ENCODE data around the gene PAX8.

Gene PAX8

DNA sequence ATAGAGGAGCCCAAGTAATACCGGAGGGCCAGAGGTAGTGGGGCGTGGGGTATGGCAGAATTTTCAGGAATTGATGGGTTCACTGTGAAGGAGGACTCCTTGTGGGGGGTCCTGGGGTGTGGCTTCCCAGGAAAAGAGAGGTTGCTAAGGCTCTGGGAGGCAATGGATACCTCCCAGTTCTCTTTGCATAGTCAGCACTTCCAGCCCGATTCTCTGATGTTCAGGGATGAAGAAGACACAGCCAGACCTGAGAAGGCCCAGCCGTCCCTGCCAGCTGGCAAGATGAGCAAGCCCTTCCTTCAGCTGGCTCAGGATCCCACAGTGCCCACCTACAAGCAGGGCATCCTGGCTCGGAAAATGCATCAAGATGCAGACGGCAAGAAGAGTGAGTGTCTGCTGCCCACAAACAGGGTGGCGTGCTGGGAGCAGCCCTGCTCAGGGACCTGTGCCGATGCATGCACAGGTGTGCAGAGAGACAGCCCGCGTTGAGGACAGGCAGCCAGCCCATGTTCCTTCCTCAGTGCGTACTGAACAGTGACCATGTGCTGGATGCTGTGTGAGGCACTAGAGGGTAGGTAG lies 82.7 kb downstream of the PAX8 start:
- Histone ChIP-seq H3K27me3 (ENCODE audit: insufficient read depth, poor library complexity, severe bottlenecking) (no peaks in the 10 kb centered on the region), H3K27ac (replicated peaks) (no peak overlapping the region), H3K4me3 (replicated peaks; ENCODE audit: insufficient read depth, low read length) (no peak overlapping the region)
- DNase-seq (ENCODE audit: low read depth in 1 of 2, low spot score in 1 of 2) = no peak
- TF ChIP-seq, protein P1, sequence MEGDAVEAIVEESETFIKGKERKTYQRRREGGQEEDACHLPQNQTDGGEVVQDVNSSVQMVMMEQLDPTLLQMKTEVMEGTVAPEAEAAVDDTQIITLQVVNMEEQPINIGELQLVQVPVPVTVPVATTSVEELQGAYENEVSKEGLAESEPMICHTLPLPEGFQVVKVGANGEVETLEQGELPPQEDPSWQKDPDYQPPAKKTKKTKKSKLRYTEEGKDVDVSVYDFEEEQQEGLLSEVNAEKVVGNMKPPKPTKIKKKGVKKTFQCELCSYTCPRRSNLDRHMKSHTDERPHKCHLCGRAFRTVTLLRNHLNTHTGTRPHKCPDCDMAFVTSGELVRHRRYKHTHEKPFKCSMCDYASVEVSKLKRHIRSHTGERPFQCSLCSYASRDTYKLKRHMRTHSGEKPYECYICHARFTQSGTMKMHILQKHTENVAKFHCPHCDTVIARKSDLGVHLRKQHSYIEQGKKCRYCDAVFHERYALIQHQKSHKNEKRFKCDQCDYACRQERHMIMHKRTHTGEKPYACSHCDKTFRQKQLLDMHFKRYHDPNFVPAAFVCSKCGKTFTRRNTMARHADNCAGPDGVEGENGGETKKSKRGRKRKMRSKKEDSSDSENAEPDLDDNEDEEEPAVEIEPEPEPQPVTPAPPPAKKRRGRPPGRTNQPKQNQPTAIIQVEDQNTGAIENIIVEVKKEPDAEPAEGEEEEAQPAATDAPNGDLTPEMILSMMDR (IDR thresholded peaks at IDR 0.05; ENCODE audit: insufficient read depth, low read length) = no peak
- TF ChIP-seq SPI1 (IDR thresholded peaks at IDR 0.05; ENCODE audit: borderline replicate concordance, low read depth) (no peak), POLR2AphosphoS5 (IDR thresholded peaks at IDR 0.05; ENCODE audit: low read depth) (no peak)
- TF ChIP-seq, protein P2, sequence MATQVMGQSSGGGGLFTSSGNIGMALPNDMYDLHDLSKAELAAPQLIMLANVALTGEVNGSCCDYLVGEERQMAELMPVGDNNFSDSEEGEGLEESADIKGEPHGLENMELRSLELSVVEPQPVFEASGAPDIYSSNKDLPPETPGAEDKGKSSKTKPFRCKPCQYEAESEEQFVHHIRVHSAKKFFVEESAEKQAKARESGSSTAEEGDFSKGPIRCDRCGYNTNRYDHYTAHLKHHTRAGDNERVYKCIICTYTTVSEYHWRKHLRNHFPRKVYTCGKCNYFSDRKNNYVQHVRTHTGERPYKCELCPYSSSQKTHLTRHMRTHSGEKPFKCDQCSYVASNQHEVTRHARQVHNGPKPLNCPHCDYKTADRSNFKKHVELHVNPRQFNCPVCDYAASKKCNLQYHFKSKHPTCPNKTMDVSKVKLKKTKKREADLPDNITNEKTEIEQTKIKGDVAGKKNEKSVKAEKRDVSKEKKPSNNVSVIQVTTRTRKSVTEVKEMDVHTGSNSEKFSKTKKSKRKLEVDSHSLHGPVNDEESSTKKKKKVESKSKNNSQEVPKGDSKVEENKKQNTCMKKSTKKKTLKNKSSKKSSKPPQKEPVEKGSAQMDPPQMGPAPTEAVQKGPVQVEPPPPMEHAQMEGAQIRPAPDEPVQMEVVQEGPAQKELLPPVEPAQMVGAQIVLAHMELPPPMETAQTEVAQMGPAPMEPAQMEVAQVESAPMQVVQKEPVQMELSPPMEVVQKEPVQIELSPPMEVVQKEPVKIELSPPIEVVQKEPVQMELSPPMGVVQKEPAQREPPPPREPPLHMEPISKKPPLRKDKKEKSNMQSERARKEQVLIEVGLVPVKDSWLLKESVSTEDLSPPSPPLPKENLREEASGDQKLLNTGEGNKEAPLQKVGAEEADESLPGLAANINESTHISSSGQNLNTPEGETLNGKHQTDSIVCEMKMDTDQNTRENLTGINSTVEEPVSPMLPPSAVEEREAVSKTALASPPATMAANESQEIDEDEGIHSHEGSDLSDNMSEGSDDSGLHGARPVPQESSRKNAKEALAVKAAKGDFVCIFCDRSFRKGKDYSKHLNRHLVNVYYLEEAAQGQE (IDR thresholded peaks at IDR 0.05; ENCODE audit: insufficient replicate concordance, low read depth) = no peak

DNA sequence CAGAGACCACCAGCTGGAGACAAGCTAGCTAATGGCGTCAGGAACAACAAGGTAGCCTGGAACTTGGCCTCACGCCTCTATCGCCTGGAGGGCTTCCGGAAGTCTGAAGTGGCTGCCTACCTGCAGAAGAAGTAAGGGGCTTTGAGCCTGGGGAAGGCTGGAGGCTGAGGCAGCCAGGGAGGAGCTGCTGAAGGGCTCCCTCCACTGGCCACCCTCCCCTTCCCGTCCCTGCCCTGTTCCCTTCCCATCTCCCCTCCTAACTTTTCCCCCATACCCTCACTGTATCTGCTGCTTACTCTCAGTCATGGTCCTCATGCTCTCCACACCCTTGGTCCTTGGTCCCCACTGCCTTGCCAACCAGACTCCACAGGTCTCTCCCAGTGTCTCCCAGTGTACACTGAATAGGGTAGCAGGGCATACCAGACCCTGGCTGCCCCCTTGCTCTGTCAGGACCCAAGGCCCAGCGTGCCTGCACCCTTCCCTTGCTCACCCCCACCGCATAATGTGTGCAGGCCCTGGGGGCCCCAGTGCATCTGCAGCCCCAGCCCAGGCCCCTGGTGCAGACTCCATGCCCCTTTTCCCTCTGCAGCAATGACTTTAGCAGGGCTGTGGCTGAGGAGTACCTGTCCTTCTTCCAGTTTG lies 86.1 kb downstream of the PAX8 start:
- DNase-seq (ENCODE audit: low read depth in 1 of 2, low spot score in 1 of 2) = no peak
- Histone ChIP-seq H3K27me3 (ENCODE audit: insufficient read depth, poor library complexity, severe bottlenecking) (no peaks in the 10 kb centered on the region), H3K27ac (replicated peaks) (no peak overlapping the region), H3K4me3 (replicated peaks; ENCODE audit: insufficient read depth, low read length) (no peak overlapping the region)
- TF ChIP-seq POLR2AphosphoS5 (IDR thresholded peaks at IDR 0.05; ENCODE audit: low read depth) (no peak), SPI1 (IDR thresholded peaks at IDR 0.05; ENCODE audit: borderline replicate concordance, low read depth) (no peak), GABPA (IDR thresholded peaks at IDR 0.05; ENCODE audit: low read depth) (no peak)
- TF ChIP-seq, protein P2 (IDR thresholded peaks at IDR 0.05; ENCODE audit: insufficient replicate concordance, low read depth) = no peak
- TF ChIP-seq, protein P1 (IDR thresholded peaks at IDR 0.05; ENCODE audit: insufficient read depth, low read length) = no peak

DNA sequence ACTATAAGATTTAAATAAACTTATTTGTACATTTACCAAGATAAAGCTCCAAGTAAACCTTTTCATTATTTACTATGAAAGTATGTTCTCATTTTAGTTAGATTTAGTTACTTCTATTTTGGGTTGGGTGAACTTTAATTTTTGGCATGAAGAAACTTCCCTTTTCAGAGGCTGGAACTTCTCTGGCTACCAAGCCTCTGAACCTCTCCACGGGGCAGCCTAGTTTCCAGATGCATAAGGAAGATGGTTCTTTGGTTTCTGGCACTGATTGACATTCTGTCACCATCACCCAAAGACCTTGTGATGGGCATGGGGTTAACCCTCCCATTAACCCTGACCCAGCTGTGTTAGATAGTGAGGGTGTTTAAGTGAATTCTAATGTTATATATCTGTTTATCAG lies 87.8 kb downstream of the PAX8 start:
- TF ChIP-seq, protein P2 (IDR thresholded peaks at IDR 0.05; ENCODE audit: insufficient replicate concordance, low read depth) = no peak
- TF ChIP-seq POLR2AphosphoS5 (IDR thresholded peaks at IDR 0.05; ENCODE audit: low read depth) (no peak), SPI1 (IDR thresholded peaks at IDR 0.05; ENCODE audit: borderline replicate concordance, low read depth) (no peak)
- Histone ChIP-seq H3K4me3 (replicated peaks; ENCODE audit: insufficient read depth, low read length) (no peak overlapping the region), H3K27ac (replicated peaks) (no peak overlapping the region), H3K27me3 (ENCODE audit: insufficient read depth, poor library complexity, severe bottlenecking) (no peaks in the 10 kb centered on the region)
- no peak for DNase-seq (ENCODE audit: low read depth in 1 of 2, low spot score in 1 of 2)
